Activated T-cell treated with anti-CD3 and anti-CD28 coated beads for 1 hour (primary cell): Measurements from ENCODE around the gene NLRC5.
"Not testable (repeated sequence)": the region's sequence is repeated elsewhere in the genome, so short reads cannot be mapped to it uniquely, and the experiment has no call there.

Experiments
- DNase-seq: peaks from one replicate; pipeline ENCODE4 v3.0.0-alpha.2; 2020; ENCODE audit warnings: low read depth

NLRC5 gene

GRCh38 chr16:56964243-56965148 is 24.9 kb upstream of the NLRC5 start:
- peak; percentile 97 for DNase-seq

- DNase-seq, result no peak
These were observed 23.9 kb upstream of the NLRC5 start for GRCh38 chr16:56965149-56966092.

- no peak for DNase-seq
These were observed 23.3 kb upstream of the NLRC5 start for GRCh38 chr16:56966093-56966475.

- DNase-seq, result no peak
These were observed 21.6 kb upstream of the NLRC5 start for GRCh38 chr16:56967733-56968132.

GRCh38 chr16:56969769-56970168 is 19.6 kb upstream of the NLRC5 start:
- no peak for DNase-seq

- no peak for DNase-seq
These were observed 18.2 kb upstream of the NLRC5 start for GRCh38 chr16:56970934-56971767.

GRCh38 chr16:56971768-56972043 is 17.7 kb upstream of the NLRC5 start:
- DNase-seq, result no peak

- no peak for DNase-seq
These were observed 16.7 kb upstream of the NLRC5 start for GRCh38 chr16:56972403-56973293.

- no peak for DNase-seq
These were observed 16.1 kb upstream of the NLRC5 start for GRCh38 chr16:56973294-56973689.

- DNase-seq, result not testable (repeated sequence)
These were observed 15.5 kb upstream of the NLRC5 start for GRCh38 chr16:56973899-56974298.

- DNase-seq, result no peak
These were observed 14.6 kb upstream of the NLRC5 start for GRCh38 chr16:56974549-56975300.

- DNase-seq, result no peak
These were observed 13.6 kb upstream of the NLRC5 start for GRCh38 chr16:56975714-56976113.

GRCh38 chr16:56977216-56977615 is 12.1 kb upstream of the NLRC5 start:
- no peak for DNase-seq

GRCh38 chr16:56977823-56978430 is 11.4 kb upstream of the NLRC5 start:
- DNase-seq, result no peak

- DNase-seq, result no peak
These were observed 9.2 kb upstream of the NLRC5 start for GRCh38 chr16:56980201-56980535.

- DNase-seq, result no peak
These were observed 8.3 kb upstream of the NLRC5 start for GRCh38 chr16:56980792-56981724.

- no peak for DNase-seq
These were observed 7.6 kb upstream of the NLRC5 start for GRCh38 chr16:56981729-56982271.

- no peak for DNase-seq
These were observed 6.7 kb upstream of the NLRC5 start for GRCh38 chr16:56982695-56983094.
